ENCODE results near the gene OR5M10. TPM values are rescaled to one million over a fixed set of nuclear protein-coding genes. Genes with fewer than 3 reads are reported as not detected.
"Not testable (repeated sequence)": the region's sequence is repeated elsewhere in the genome, so short reads cannot be mapped to it uniquely, and the experiment has no call there.

Gene OR5M10
- total and polyA plus RNA-seq, 4 donors: not detected

DNA sequence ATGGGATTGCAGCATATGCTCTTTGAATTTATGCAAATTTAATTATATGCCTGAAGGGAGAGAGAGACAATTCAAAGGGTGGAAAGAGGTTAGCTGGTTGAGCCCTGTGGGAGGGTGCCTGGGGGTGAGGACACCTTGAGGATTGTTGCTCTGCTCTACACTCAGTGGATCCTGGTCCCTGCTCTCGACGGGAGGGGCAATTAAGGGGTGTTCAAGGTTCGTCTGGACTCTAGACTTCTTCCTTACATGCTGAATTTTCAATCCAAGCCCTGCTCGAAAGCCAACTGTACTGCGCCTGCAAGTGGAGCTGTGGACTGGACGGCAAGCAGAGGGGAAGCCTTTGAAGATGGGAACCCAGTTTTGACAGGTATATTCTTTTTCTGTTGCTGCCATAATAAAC is 18.9 kb downstream of the OR5M10 start:
- H3K27me3 ChIP-seq (ENCODE audit: control insufficient read depth in 4 of 4, insufficient read depth in 4 of 4, low read length in 3 of 4): no peaks in the 10 kb centered on the region
- H3K36me3 ChIP-seq (ENCODE audit: control insufficient read depth in 4 of 4, insufficient read depth in 3 of 4, low read depth in 1 of 4, low read length in 3 of 4): no peaks in the 10 kb centered on the region
- TF ChIP-seq, protein P1, sequence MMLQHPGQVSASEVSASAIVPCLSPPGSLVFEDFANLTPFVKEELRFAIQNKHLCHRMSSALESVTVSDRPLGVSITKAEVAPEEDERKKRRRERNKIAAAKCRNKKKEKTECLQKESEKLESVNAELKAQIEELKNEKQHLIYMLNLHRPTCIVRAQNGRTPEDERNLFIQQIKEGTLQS (IDR thresholded peaks at IDR 0.05): no peak
- TF ChIP-seq FOXA1 (IDR thresholded peaks at IDR 0.05) (no peak), SP1 (IDR thresholded peaks at IDR 0.05) (no peak), HNF4A (conservative IDR thresholded peaks at IDR 0.05) (no peak), JUND (IDR thresholded peaks at IDR 0.05) (no peak), EGR1 (IDR thresholded peaks at IDR 0.05; ENCODE audit: low read depth in 2 of 2) (no peak)
- TF ChIP-seq, protein P2, sequence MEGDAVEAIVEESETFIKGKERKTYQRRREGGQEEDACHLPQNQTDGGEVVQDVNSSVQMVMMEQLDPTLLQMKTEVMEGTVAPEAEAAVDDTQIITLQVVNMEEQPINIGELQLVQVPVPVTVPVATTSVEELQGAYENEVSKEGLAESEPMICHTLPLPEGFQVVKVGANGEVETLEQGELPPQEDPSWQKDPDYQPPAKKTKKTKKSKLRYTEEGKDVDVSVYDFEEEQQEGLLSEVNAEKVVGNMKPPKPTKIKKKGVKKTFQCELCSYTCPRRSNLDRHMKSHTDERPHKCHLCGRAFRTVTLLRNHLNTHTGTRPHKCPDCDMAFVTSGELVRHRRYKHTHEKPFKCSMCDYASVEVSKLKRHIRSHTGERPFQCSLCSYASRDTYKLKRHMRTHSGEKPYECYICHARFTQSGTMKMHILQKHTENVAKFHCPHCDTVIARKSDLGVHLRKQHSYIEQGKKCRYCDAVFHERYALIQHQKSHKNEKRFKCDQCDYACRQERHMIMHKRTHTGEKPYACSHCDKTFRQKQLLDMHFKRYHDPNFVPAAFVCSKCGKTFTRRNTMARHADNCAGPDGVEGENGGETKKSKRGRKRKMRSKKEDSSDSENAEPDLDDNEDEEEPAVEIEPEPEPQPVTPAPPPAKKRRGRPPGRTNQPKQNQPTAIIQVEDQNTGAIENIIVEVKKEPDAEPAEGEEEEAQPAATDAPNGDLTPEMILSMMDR (IDR thresholded peaks at IDR 0.05; ENCODE audit: low read depth, low read length, missing input control): no peak
- no peak overlapping the region for H3K9ac ChIP-seq (ENCODE audit: low read depth in 1 of 2, low read length in 2 of 2)
- WGBS: 44% methylated on average over 6 of the region's 6 CpGs
- no peaks in the 10 kb centered on the region for H3K4me1 ChIP-seq (ENCODE audit: control insufficient read depth in 4 of 4, insufficient read depth in 4 of 4, low read length in 3 of 4)
- H3K27ac ChIP-seq (ENCODE audit: low read depth in 1 of 2, low read length in 2 of 2): no peak overlapping the region
- no peak overlapping the region for H3K4me3 ChIP-seq (ENCODE audit: low read depth in 1 of 3, low read length in 3 of 3)
- H3K9me3 ChIP-seq (ENCODE audit: control insufficient read depth in 4 of 4, low read length in 3 of 4): no peaks in the 10 kb centered on the region
- no peak for DNase-seq (ENCODE audit: low spot score)

DNA sequence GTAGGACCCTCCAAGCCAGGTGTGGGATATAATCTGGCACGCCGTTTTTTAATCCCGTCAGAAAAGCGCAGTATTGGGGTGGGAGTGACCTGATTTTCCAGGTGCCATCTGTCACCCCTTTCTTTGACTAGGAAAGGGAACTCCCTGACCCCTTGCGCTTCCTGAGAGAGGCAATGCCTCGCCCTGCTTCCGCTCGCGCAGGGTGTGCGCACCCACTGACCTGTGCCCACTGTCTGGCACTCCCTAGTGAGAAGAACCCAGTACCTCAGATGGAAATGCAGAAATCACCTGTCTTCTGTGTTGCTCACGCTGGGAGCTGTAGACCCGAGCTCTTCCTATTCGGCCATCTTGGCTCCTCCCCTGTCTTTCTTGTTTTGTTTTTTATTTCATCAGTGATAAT is 22.8 kb downstream of the OR5M10 start:
- H3K4me3 ChIP-seq (ENCODE audit: low read depth in 1 of 3, low read length in 3 of 3); H3K4me1 ChIP-seq (ENCODE audit: control insufficient read depth in 4 of 4, insufficient read depth in 4 of 4, low read length in 3 of 4); H3K9me3 ChIP-seq (ENCODE audit: control insufficient read depth in 4 of 4, low read length in 3 of 4); H3K27me3 ChIP-seq (ENCODE audit: control insufficient read depth in 4 of 4, insufficient read depth in 4 of 4, low read length in 3 of 4); H3K36me3 ChIP-seq (ENCODE audit: control insufficient read depth in 4 of 4, insufficient read depth in 3 of 4, low read depth in 1 of 4, low read length in 3 of 4); H3K9ac ChIP-seq (ENCODE audit: low read depth in 1 of 2, low read length in 2 of 2); DNase-seq (ENCODE audit: low spot score); H3K27ac ChIP-seq (ENCODE audit: low read depth in 1 of 2, low read length in 2 of 2): not testable (repeated sequence)
- 83% methylated on average over 13 of the region's 13 CpGs for WGBS

DNA sequence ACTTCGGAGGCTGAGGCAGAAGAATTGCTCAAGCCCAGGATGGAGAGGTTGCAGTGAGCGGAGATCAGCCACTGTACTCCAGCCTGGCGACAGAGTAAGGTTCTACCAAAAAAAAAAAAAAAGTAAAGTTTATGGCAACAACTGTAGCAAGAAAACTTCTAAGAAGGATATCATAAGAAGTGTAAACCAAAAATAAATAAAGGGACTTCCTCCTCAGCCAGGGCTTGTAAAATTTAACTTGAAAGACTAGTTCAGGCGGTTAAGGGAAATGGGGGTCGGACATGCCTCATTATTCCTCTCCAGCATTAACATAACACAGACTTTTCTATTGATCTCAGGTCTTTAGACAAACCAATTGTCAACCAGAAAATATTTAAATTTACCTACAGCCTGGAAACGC is 32.0 kb downstream of the OR5M10 start:
- no peak overlapping the region for H3K9ac ChIP-seq (ENCODE audit: low read depth in 1 of 2, low read length in 2 of 2)
- no peaks in the 10 kb centered on the region for H3K36me3 ChIP-seq (ENCODE audit: control insufficient read depth in 4 of 4, insufficient read depth in 3 of 4, low read depth in 1 of 4, low read length in 3 of 4)
- H3K4me1 ChIP-seq (ENCODE audit: control insufficient read depth in 4 of 4, insufficient read depth in 4 of 4, low read length in 3 of 4): no peaks in the 10 kb centered on the region
- TF ChIP-seq HNF4G (IDR thresholded peaks at IDR 0.05): no peak
- TF ChIP-seq FOXA1 (IDR thresholded peaks at IDR 0.05): no peak
- no peak for TF ChIP-seq SP1 (IDR thresholded peaks at IDR 0.05)
- TF ChIP-seq RAD21 (IDR thresholded peaks at IDR 0.05): no peak
- TF ChIP-seq TAF1 (conservative IDR thresholded peaks at IDR 0.05): no peak
- TF ChIP-seq YY1 (IDR thresholded peaks at IDR 0.05): no peak
- no peak for TF ChIP-seq RXRA (IDR thresholded peaks at IDR 0.05)
- TF ChIP-seq, protein P3, sequence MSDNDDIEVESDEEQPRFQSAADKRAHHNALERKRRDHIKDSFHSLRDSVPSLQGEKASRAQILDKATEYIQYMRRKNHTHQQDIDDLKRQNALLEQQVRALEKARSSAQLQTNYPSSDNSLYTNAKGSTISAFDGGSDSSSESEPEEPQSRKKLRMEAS (IDR thresholded peaks at IDR 0.05): no peak
- no peak for TF ChIP-seq NR2F2 (IDR thresholded peaks at IDR 0.05)
- TF ChIP-seq, protein P4, sequence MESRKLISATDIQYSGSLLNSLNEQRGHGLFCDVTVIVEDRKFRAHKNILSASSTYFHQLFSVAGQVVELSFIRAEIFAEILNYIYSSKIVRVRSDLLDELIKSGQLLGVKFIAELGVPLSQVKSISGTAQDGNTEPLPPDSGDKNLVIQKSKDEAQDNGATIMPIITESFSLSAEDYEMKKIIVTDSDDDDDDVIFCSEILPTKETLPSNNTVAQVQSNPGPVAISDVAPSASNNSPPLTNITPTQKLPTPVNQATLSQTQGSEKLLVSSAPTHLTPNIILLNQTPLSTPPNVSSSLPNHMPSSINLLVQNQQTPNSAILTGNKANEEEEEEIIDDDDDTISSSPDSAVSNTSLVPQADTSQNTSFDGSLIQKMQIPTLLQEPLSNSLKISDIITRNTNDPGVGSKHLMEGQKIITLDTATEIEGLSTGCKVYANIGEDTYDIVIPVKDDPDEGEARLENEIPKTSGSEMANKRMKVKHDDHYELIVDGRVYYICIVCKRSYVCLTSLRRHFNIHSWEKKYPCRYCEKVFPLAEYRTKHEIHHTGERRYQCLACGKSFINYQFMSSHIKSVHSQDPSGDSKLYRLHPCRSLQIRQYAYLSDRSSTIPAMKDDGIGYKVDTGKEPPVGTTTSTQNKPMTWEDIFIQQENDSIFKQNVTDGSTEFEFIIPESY (IDR thresholded peaks at IDR 0.05): no peak
- TF ChIP-seq GABPA (IDR thresholded peaks at IDR 0.05 in 1 of 2, conservative IDR thresholded peaks at IDR 0.05 in 1 of 2): no peak
- TF ChIP-seq, protein P2 (IDR thresholded peaks at IDR 0.05; ENCODE audit: low read depth, low read length, missing input control): no peak
- TF ChIP-seq, protein P5, sequence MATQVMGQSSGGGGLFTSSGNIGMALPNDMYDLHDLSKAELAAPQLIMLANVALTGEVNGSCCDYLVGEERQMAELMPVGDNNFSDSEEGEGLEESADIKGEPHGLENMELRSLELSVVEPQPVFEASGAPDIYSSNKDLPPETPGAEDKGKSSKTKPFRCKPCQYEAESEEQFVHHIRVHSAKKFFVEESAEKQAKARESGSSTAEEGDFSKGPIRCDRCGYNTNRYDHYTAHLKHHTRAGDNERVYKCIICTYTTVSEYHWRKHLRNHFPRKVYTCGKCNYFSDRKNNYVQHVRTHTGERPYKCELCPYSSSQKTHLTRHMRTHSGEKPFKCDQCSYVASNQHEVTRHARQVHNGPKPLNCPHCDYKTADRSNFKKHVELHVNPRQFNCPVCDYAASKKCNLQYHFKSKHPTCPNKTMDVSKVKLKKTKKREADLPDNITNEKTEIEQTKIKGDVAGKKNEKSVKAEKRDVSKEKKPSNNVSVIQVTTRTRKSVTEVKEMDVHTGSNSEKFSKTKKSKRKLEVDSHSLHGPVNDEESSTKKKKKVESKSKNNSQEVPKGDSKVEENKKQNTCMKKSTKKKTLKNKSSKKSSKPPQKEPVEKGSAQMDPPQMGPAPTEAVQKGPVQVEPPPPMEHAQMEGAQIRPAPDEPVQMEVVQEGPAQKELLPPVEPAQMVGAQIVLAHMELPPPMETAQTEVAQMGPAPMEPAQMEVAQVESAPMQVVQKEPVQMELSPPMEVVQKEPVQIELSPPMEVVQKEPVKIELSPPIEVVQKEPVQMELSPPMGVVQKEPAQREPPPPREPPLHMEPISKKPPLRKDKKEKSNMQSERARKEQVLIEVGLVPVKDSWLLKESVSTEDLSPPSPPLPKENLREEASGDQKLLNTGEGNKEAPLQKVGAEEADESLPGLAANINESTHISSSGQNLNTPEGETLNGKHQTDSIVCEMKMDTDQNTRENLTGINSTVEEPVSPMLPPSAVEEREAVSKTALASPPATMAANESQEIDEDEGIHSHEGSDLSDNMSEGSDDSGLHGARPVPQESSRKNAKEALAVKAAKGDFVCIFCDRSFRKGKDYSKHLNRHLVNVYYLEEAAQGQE (IDR thresholded peaks at IDR 0.05): no peak
- TF ChIP-seq, protein P1 (IDR thresholded peaks at IDR 0.05): no peak
- TF ChIP-seq JUND (IDR thresholded peaks at IDR 0.05): no peak
- no peak for TF ChIP-seq EGR1 (IDR thresholded peaks at IDR 0.05; ENCODE audit: low read depth in 2 of 2)
- no peak for TF ChIP-seq FOXA2 (IDR thresholded peaks at IDR 0.05)
- WGBS: 71% methylated on average over 6 of the region's 6 CpGs
- H3K4me3 ChIP-seq (ENCODE audit: low read depth in 1 of 3, low read length in 3 of 3): no peak overlapping the region
- H3K9me3 ChIP-seq (ENCODE audit: control insufficient read depth in 4 of 4, low read length in 3 of 4): no peaks in the 10 kb centered on the region
- no peak overlapping the region for H3K27ac ChIP-seq (ENCODE audit: low read depth in 1 of 2, low read length in 2 of 2)
- no peaks in the 10 kb centered on the region for H3K27me3 ChIP-seq (ENCODE audit: control insufficient read depth in 4 of 4, insufficient read depth in 4 of 4, low read length in 3 of 4)
- DNase-seq (ENCODE audit: low spot score): no peak

All from liver (tissue), 9 donors.